PC-3 (cell line): ENCODE data around the gene ACO2. TPM values are rescaled to one million over a fixed set of nuclear protein-coding genes. Genes with fewer than 3 reads are reported as not detected.
A peak's percentile ranks its signal among the peaks of the same experiment; 100 is the strongest.

Source experiments
- ATAC-seq: fragments of 200-7000 bp; cut with Tn5 transposase; 2 replicates; pipeline ENCODE4 v1.9.1; 2020; ENCODE audit warnings: mild to moderate bottlenecking, moderate library complexity
- BruUV-seq: library from RNA; stranded (reverse); fragments of 400-500 nt; replicated peaks from 2 replicates; lab custom pipeline; 2021; lab: Mats Ljungman, UMichigan
- CTCF ChIA-PET: fragments of 300-600 bp; sonication (Branson Sonifier 250); formaldehyde crosslinking; loops from one replicate; lab custom pipeline; 2022; ENCODE audit warnings: antibody characterized with exemption; lab: Charles Lee
- POLR2A ChIA-PET: fragments of 300-600 bp; sonication (Branson Sonifier 250); formaldehyde crosslinking; loops from one replicate; lab custom pipeline; 2022; ENCODE audit warnings: antibody characterized with exemption; ENCODE audit not compliant: unreplicated experiment; lab: Charles Lee
- DNase-seq: peaks from one replicate; pipeline ENCODE4 v3.0.0-alpha.2; 2015
- H2AFZ ChIP-seq: fragments of 300-600 bp; sonication (generic); 2 replicates; pipeline ENCODE4 v1.6.0; 2016; ENCODE audit warnings: antibody characterized with exemption, low read length
- H3F3A ChIP-seq: fragments of 300-600 bp; sonication (generic); one replicate; pipeline ENCODE4 v1.6.0; 2017; ENCODE audit warnings: antibody characterized with exemption, low read length, control low read depth, mild to moderate bottlenecking; ENCODE audit not compliant: unreplicated experiment
- H3K27ac ChIP-seq: fragments of 300-600 bp; sonication (generic); 2 replicates; pipeline ENCODE4 v1.5.1; 2016; ENCODE audit warnings: mild to moderate bottlenecking, low read length
- H3K27me3 ChIP-seq: fragments of 300-600 bp; sonication (generic); 2 replicates; pipeline ENCODE4 v1.6.1; 2016; ENCODE audit warnings: low read length, mixed read lengths
- H3K36me3 ChIP-seq: fragments of 300-600 bp; sonication (generic); 2 replicates; pipeline ENCODE4 v1.6.1; 2016; ENCODE audit warnings: low read depth, mixed run types, low read length, mixed read lengths
- H3K4me1 ChIP-seq: fragments of 300-600 bp; sonication (generic); 2 replicates; pipeline ENCODE4 v1.5.1; 2016; ENCODE audit warnings: low read length; ENCODE audit not compliant: insufficient read depth
- H3K4me2 ChIP-seq: fragments of 300-600 bp; sonication (generic); 2 replicates; pipeline ENCODE4 v1.6.0; 2016; ENCODE audit warnings: low read length
- H3K4me3 ChIP-seq: fragments of 300-600 bp; sonication (generic); 2 replicates; pipeline ENCODE4 v1.5.1; 2016; ENCODE audit warnings: mild to moderate bottlenecking, low read length, mixed read lengths
- H3K79me2 ChIP-seq: fragments of 300-600 bp; sonication (generic); 2 replicates; pipeline ENCODE4 v1.6.1; 2017; ENCODE audit warnings: low read length, mixed read lengths
- H3K9ac ChIP-seq: fragments of 300-600 bp; sonication (generic); 2 replicates; pipeline ENCODE4 v1.6.0; 2016; ENCODE audit warnings: mild to moderate bottlenecking, low read length
- H3K9me2 ChIP-seq: fragments of 300-600 bp; sonication (generic); replicated peaks from 2 replicates; pipeline ENCODE4 v1.6.1; 2016; ENCODE audit warnings: mixed run types, low read length, mixed read lengths
- H3K9me3 ChIP-seq: fragments of 300-600 bp; sonication (generic); 2 replicates; pipeline ENCODE4 v1.6.1; 2016; ENCODE audit warnings: low read length, mixed read lengths
- H4K20me1 ChIP-seq: fragments of 300-600 bp; sonication (generic); 2 replicates; pipeline ENCODE4 v1.6.1; 2016; ENCODE audit warnings: low read length, mixed read lengths
- EZH2 ChIP-seq: fragments of 300-600 bp; sonication (generic); IDR thresholded peaks from one replicate; pipeline ENCODE4 v1.6.1; 2017; ENCODE audit warnings: antibody characterized with exemption, mild to moderate bottlenecking, low read length; ENCODE audit not compliant: unreplicated experiment
- EZH2phosphoT487 ChIP-seq: fragments of 300-600 bp; sonication (generic); IDR thresholded peaks from 2 replicates; pipeline ENCODE4 v1.6.1; 2018; ENCODE audit warnings: mild to moderate bottlenecking, antibody characterized with exemption, low read length, borderline replicate concordance
- intact Hi-C: fragments of 100-400 bp; cut with micrococcal nuclease; formaldehyde crosslinking; loops from 2 replicates; pipeline ENCODE4 v1.9.0; 2023
- total RNA-seq: library from RNA; depleted of rRNA; stranded (reverse); fragments of >200 nt; gene quantifications from 2 replicates; pipeline ENCODE4 v1.2.3, GENCODE V29; 2014
- TF ChIP-seq, protein P1 (sequence below): fragments of 300-600 bp; sonication (generic); conservative IDR thresholded peaks from 2 replicates; pipeline ENCODE4 v1.5.1; 2017; ENCODE audit warnings: antibody characterized with exemption, low read depth, mild to moderate bottlenecking, low read length

Gene ACO2
- total RNA-seq, 1 experiment from 2014 or later = 130 TPM

DNA sequence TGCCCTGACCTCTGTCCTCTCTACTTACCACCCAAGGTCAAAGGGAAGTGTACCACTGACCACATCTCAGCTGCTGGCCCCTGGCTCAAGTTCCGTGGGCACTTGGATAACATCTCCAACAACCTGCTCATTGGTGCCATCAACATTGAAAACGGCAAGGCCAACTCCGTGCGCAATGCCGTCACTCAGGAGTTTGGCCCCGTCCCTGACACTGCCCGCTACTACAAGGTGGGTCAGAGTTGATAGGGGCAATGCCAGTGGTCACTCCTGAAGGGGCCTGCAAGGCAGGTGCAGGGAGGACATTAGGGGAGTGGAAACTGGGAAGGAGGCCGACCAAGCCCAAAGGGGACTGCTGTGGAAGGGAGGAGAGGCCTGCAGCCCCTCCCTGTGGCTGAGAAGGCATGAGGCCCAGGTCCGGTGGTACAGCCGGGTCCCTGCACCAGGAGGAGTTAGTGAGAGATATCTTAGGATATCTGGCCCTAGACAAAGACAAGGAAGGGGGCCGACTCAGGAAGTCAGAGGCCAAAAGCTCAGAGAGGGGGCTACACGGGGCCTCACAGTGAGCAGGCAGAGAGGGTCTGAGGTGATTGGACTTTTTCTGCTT lies 57.4 kb downstream of the ACO2 start:
- H3K4me3 ChIP-seq = no peak overlapping the region
- H3K9me2 ChIP-seq = no peaks in the 10 kb centered on the region
- peak; percentile 7; the same call in 1 of the 2 replicates for ATAC-seq
- no peak for DNase-seq
- intact Hi-C loops = no loop called here
- H3K36me3 ChIP-seq = peaks cover 26% of the 10 kb centered on the region
- no peak overlapping the region for H3K4me2 ChIP-seq
- H3K27me3 ChIP-seq = no peaks in the 10 kb centered on the region
- H3K9ac ChIP-seq = no peak overlapping the region
- no TSS peak for BruUV-seq
- TF ChIP-seq, protein P1, sequence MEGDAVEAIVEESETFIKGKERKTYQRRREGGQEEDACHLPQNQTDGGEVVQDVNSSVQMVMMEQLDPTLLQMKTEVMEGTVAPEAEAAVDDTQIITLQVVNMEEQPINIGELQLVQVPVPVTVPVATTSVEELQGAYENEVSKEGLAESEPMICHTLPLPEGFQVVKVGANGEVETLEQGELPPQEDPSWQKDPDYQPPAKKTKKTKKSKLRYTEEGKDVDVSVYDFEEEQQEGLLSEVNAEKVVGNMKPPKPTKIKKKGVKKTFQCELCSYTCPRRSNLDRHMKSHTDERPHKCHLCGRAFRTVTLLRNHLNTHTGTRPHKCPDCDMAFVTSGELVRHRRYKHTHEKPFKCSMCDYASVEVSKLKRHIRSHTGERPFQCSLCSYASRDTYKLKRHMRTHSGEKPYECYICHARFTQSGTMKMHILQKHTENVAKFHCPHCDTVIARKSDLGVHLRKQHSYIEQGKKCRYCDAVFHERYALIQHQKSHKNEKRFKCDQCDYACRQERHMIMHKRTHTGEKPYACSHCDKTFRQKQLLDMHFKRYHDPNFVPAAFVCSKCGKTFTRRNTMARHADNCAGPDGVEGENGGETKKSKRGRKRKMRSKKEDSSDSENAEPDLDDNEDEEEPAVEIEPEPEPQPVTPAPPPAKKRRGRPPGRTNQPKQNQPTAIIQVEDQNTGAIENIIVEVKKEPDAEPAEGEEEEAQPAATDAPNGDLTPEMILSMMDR = no peak
- TF ChIP-seq EZH2phosphoT487 (no peak), EZH2 (no peak)
- no peaks in the 10 kb centered on the region for H3K4me1 ChIP-seq
- no peaks in the 10 kb centered on the region for H3F3A ChIP-seq
- H3K27ac ChIP-seq = no peak overlapping the region
- CTCF ChIA-PET = interaction anchor here (0.7 to 0.8 kb wide), 2 partner anchors 49 to 123 kb away, joined by 3 to 8 read pairs; no protein-coding TSS in a partner anchor
- H3K79me2 ChIP-seq = no peaks in the 10 kb centered on the region
- H2AFZ ChIP-seq = no peak overlapping the region
- POLR2A ChIA-PET = no interaction called here
- no peaks in the 10 kb centered on the region for H3K9me3 ChIP-seq
- H4K20me1 ChIP-seq = no peaks in the 10 kb centered on the region

DNA sequence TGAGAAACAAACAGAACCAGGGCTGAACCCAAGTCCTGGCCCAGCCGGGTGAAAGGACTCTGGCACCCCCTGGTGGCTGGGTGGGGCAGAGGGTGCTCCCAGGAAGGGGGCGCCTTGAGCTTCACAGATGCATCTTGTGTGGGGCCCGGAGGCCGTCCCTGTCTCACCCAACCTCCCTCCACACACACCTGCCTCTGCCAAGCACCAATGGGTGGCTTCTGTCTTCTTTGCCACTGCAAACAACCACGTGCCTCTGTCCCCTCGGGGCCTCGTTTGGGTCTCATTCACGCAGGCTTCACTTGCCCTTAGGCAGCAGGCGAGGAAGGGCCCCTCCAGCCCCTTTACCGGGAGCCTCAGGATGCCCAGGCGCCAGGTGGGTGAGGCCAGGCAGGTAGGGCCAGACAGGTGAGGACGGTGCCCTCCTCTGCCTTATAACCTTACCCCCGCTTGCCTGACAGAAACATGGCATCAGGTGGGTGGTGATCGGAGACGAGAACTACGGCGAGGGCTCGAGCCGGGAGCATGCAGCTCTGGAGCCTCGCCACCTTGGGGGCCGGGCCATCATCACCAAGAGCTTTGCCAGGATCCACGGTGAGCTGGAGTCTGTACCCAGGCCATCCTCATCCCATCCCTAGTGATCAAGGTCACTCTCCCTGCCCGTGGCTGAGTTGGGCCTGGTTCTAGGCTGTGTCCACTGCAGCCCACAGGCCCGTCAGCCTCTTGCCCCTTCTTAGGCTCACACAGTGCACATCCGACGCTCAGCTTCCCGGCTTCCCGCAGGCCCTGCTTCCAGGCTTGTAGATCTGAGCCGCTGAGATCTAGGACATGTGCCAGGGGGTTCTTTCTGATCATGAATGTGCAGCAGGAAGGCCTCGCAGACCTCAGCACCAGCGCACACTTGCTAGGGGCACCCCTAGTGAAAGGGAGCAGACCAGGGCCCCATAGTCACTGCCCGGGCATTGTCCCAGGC lies 58.2 kb downstream of the ACO2 start:
- Histone ChIP-seq H3K36me3 (peaks cover 29% of the 10 kb centered on the region), H3K4me1 (no peaks in the 10 kb centered on the region), H3F3A (no peaks in the 10 kb centered on the region), H3K4me3 (no peak overlapping the region), H4K20me1 (no peaks in the 10 kb centered on the region), H3K27me3 (no peaks in the 10 kb centered on the region), H3K9me2 (no peaks in the 10 kb centered on the region), H3K9ac (no peak overlapping the region), H3K4me2 (no peak overlapping the region), H3K9me3 (no peaks in the 10 kb centered on the region), H3K79me2 (no peaks in the 10 kb centered on the region), H2AFZ (no peak overlapping the region), H3K27ac (no peak overlapping the region)
- ATAC-seq = peak; percentile 54
- TF ChIP-seq, protein P1 = peak; percentile 85
- TF ChIP-seq EZH2phosphoT487 = no peak
- ChIA-PET CTCF (interaction anchor here (0.5 to 0.8 kb wide), 4 partner anchors 20 to 329 kb away, joined by 3 to 8 read pairs (median 6); no protein-coding TSS in a partner anchor), POLR2A (no interaction called here)
- DNase-seq = peak; percentile 33
- intact Hi-C loops = no loop called here
- BruUV-seq = TSS peak; percentile 6
